ENCODE measurements around the gene IL23A. TPM values are rescaled to one million over a fixed set of nuclear protein-coding genes. Genes with fewer than 3 reads are reported as not detected.

Gene IL23A

DNA sequence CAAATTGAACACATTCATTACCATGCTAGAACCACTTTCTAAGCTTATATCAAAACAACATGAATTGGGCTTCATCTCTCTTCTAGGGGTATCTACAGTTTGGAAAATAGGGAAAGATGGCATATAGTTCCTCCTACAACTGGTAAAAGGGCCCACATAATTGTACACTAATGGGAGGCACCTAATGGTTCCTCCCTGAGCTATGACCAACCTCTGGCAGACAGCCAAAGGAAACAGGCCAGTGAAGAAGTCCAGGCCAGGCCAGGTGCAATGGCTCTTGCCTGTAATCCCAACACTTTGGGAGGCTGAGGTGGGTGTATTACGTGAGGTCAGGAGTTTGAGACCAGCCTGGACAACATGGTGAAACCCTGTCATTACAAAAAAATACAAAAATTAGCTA, 47.2 kb downstream of the IL23A start:
- Histone ChIP-seq H3K27me3 (ENCODE audit: insufficient read depth, low read length, poor library complexity) (no peaks in the 10 kb centered on the region), H3K4me3 (ENCODE audit: low read length) (no peak overlapping the region), H3K18ac (ENCODE audit: low read length) (no peak overlapping the region), H2BK15ac (replicated peaks; ENCODE audit: low read depth) (no peak overlapping the region), H2BK120ac (ENCODE audit: low read depth, low read length) (no peak overlapping the region), H3K9ac (ENCODE audit: low read length) (no peak overlapping the region), H3K4ac (ENCODE audit: low read depth, low read length) (no peak overlapping the region), H4K8ac (ENCODE audit: low read depth, low read length) (no peak overlapping the region), H3K23ac (ENCODE audit: low read length) (no peak overlapping the region), H2AK5ac (ENCODE audit: low read length) (no peak overlapping the region), H3K56ac (ENCODE audit: low read length) (no peak overlapping the region), H3K27ac (ENCODE audit: low read depth, low read length) (no peak overlapping the region), H4K5ac (ENCODE audit: low read length) (no peak overlapping the region), H2BK5ac (ENCODE audit: low read length) (no peak overlapping the region), H3K79me1 (ENCODE audit: low read length) (no peaks in the 10 kb centered on the region), H3K36me3 (ENCODE audit: control insufficient read depth, insufficient read depth, low read length) (no peaks in the 10 kb centered on the region), H3K4me1 (ENCODE audit: control insufficient read depth, low read depth, low read length) (no peaks in the 10 kb centered on the region), H3K79me2 (ENCODE audit: control insufficient read depth, insufficient read depth, low read length) (no peaks in the 10 kb centered on the region), H3K4me2 (ENCODE audit: low read length) (no peak overlapping the region)
- no peak for DNase-seq
- no CpG with 5 or more reads among the region's 1 CpG for WGBS (ENCODE audit: extremely low coverage, insufficient coverage, low lambda C conversion rate)

- no peak overlapping the region for H3K23ac ChIP-seq (ENCODE audit: low read length)
- H3K79me2 ChIP-seq (ENCODE audit: control insufficient read depth, insufficient read depth, low read length) = no peaks in the 10 kb centered on the region
- H4K8ac ChIP-seq (ENCODE audit: low read depth, low read length) = no peak overlapping the region
- H3K9ac ChIP-seq (ENCODE audit: low read length) = no peak overlapping the region
- no peak overlapping the region for H3K18ac ChIP-seq (ENCODE audit: low read length)
- no peak overlapping the region for H2AK5ac ChIP-seq (ENCODE audit: low read length)
- H3K4ac ChIP-seq (ENCODE audit: low read depth, low read length) = no peak overlapping the region
- no peak overlapping the region for H3K27ac ChIP-seq (ENCODE audit: low read depth, low read length)
- H3K79me1 ChIP-seq (ENCODE audit: low read length) = no peaks in the 10 kb centered on the region
- H3K4me1 ChIP-seq (ENCODE audit: control insufficient read depth, low read depth, low read length) = no peaks in the 10 kb centered on the region
- no peak overlapping the region for H2BK120ac ChIP-seq (ENCODE audit: low read depth, low read length)
- H4K5ac ChIP-seq (ENCODE audit: low read length) = no peak overlapping the region
- WGBS (ENCODE audit: extremely low coverage, insufficient coverage, low lambda C conversion rate) = no CpG with 5 or more reads among the region's 7 CpGs
- H2BK15ac ChIP-seq (replicated peaks; ENCODE audit: low read depth) = no peak overlapping the region
- no peak overlapping the region for H2BK5ac ChIP-seq (ENCODE audit: low read length)
- no peak overlapping the region for H3K56ac ChIP-seq (ENCODE audit: low read length)
- H3K4me3 ChIP-seq (ENCODE audit: low read length) = no peak overlapping the region
- H3K27me3 ChIP-seq (ENCODE audit: insufficient read depth, low read length, poor library complexity) = no peaks in the 10 kb centered on the region
- no peak overlapping the region for H3K4me2 ChIP-seq (ENCODE audit: low read length)
- DNase-seq = peak; percentile 48
- H3K36me3 ChIP-seq (ENCODE audit: control insufficient read depth, insufficient read depth, low read length) = no peaks in the 10 kb centered on the region
Measured at GRCh38 chr12:56387152-56387736, 48.6 kb downstream of the IL23A start.

GRCh38 chr12:56389412-56389811, 50.7 kb downstream of the IL23A start:
- DNase-seq = no peak
- Histone ChIP-seq H3K9ac (ENCODE audit: low read length) (no peak overlapping the region), H2BK15ac (replicated peaks; ENCODE audit: low read depth) (no peak overlapping the region), H3K27ac (ENCODE audit: low read depth, low read length) (no peak overlapping the region), H3K4ac (ENCODE audit: low read depth, low read length) (no peak overlapping the region), H3K4me1 (ENCODE audit: control insufficient read depth, low read depth, low read length) (no peaks in the 10 kb centered on the region), H3K23ac (ENCODE audit: low read length) (no peak overlapping the region), H3K27me3 (ENCODE audit: insufficient read depth, low read length, poor library complexity) (no peaks in the 10 kb centered on the region), H3K4me3 (ENCODE audit: low read length) (no peak overlapping the region), H2BK5ac (ENCODE audit: low read length) (no peak overlapping the region), H3K79me2 (ENCODE audit: control insufficient read depth, insufficient read depth, low read length) (no peaks in the 10 kb centered on the region), H3K36me3 (ENCODE audit: control insufficient read depth, insufficient read depth, low read length) (no peaks in the 10 kb centered on the region), H3K4me2 (ENCODE audit: low read length) (no peak overlapping the region), H2BK120ac (ENCODE audit: low read depth, low read length) (no peak overlapping the region), H3K18ac (ENCODE audit: low read length) (no peak overlapping the region), H4K8ac (ENCODE audit: low read depth, low read length) (no peak overlapping the region), H3K79me1 (ENCODE audit: low read length) (no peaks in the 10 kb centered on the region), H2AK5ac (ENCODE audit: low read length) (no peak overlapping the region), H3K56ac (ENCODE audit: low read length) (no peak overlapping the region), H4K5ac (ENCODE audit: low read length) (no peak overlapping the region)
- no CpG with 5 or more reads among the region's 5 CpGs for WGBS (ENCODE audit: extremely low coverage, insufficient coverage, low lambda C conversion rate)

Small RNAs within 50 kb of the gene (small RNA-seq; reads per million reads assigned to genes)
- not detected for gene RNU7-40P (ENCODE audit: insufficient read depth)
